Measurements from ENCODE around the gene DLGAP1. TPM values are rescaled to one million over a fixed set of nuclear protein-coding genes. Genes with fewer than 3 reads are reported as not detected.

The DLGAP1 gene
- total RNA-seq, 1 donor from 2014 or later, result 3.7 TPM

- Mint-ChIP-seq H3K27me3 (no peaks in the 10 kb centered on the region), H3K36me3 (no peaks in the 10 kb centered on the region), H3K4me3 (no peak overlapping the region), H3K27ac (no peak overlapping the region), H3K4me1 (ENCODE audit: unreplicated experiment) (no peaks in the 10 kb centered on the region), H3K9me3 (no peaks in the 10 kb centered on the region)
- no peak for TF ChIP-seq CTCF (conservative IDR thresholded peaks at IDR 0.05)
- no peak for DNase-seq (ENCODE audit: extremely low spot score, unreplicated experiment)
Observed at GRCh38 chr18:4276953-4277585, 178.0 kb downstream of the DLGAP1 start.

DNA sequence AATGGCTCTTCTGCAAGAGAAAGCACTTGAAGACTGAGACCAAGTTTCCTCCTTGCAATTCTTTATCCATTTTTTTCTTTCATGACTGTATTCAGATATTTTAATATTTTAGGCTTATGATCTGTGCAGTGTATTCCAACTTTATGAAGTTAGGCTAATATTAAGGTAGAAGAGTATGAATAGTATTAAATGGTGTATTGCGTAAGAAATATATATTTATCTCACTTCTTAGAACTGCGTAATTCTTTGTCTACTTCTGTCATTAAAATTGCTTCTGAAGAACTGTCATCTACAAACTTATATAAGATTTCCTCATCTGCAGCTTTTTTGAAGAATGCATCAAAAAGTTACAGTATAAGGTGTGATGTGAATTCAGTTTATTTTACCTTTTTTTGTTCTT is 183.2 kb downstream of the DLGAP1 start:
- H3K27me3 Mint-ChIP-seq, result no peaks in the 10 kb centered on the region
- H3K9me3 Mint-ChIP-seq, result no peaks in the 10 kb centered on the region
- no peak overlapping the region for H3K27ac Mint-ChIP-seq

DNA sequence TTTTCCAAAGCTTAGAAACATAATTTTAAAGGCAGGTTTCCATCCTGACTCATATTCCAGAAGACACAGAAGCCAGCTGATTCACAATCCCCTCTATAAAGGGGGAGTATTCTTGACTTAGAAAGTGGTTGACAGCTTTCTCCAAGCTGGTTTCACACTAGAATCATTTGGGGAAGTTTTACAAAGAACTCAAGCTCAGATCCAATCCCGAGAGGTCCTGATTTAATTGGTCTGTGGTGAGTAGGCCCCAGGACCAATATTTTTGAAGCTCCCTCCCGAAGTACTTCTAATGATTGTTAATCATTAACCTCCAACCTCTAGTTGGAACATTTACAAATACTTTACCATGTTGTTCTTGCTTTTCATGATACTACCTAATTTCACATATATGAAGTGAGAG is 184.1 kb downstream of the DLGAP1 start:
- DNase-seq (ENCODE audit: extremely low spot score, unreplicated experiment), result no peak
- H3K9me3 Mint-ChIP-seq, result no peaks in the 10 kb centered on the region
- no peaks in the 10 kb centered on the region for H3K4me1 Mint-ChIP-seq (ENCODE audit: unreplicated experiment)
- H3K27me3 Mint-ChIP-seq, result no peaks in the 10 kb centered on the region
- H3K27ac Mint-ChIP-seq, result no peak overlapping the region
- no peak overlapping the region for H3K4me3 Mint-ChIP-seq
- TF ChIP-seq CTCF (conservative IDR thresholded peaks at IDR 0.05), result no peak
- H3K36me3 Mint-ChIP-seq, result no peaks in the 10 kb centered on the region

More for the DNA sequence above, 183.2 kb downstream of the DLGAP1 start:
- Mint-ChIP-seq H3K4me1 (ENCODE audit: unreplicated experiment) (no peaks in the 10 kb centered on the region), H3K4me3 (no peak overlapping the region), H3K36me3 (no peaks in the 10 kb centered on the region)
- DNase-seq (ENCODE audit: extremely low spot score, unreplicated experiment), result no peak
- no peak for TF ChIP-seq CTCF (conservative IDR thresholded peaks at IDR 0.05)

DNA sequence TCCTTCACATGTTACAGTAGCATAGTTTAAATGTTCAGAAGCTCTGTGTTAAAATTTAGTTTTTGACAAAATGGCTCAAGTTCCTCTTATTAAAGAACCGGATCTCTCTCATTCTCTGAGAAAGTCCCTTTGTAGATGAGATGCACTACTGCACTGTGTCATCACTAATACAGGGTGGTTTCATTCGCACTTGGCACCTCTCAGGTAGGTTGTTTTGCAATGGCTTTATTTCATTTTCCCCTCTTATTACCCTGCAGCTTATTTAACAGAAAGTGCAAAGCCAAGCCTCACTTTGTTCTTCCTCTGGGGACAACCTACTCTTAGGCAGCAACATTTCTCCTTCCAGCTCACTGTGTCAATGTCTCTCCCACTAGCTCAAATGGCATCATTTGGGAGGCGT is 185.1 kb downstream of the DLGAP1 start:
- no peak for TF ChIP-seq CTCF (conservative IDR thresholded peaks at IDR 0.05)
- Mint-ChIP-seq H3K4me1 (ENCODE audit: unreplicated experiment) (no peaks in the 10 kb centered on the region), H3K9me3 (no peaks in the 10 kb centered on the region), H3K27ac (no peak overlapping the region), H3K36me3 (no peaks in the 10 kb centered on the region), H3K4me3 (no peak overlapping the region), H3K27me3 (no peaks in the 10 kb centered on the region)
- no peak for DNase-seq (ENCODE audit: extremely low spot score, unreplicated experiment)

GRCh38 chr18:4267641-4268040 is 187.5 kb downstream of the DLGAP1 start:
- no peaks in the 10 kb centered on the region for H3K36me3 Mint-ChIP-seq
- no peak overlapping the region for H3K27ac Mint-ChIP-seq
- no peaks in the 10 kb centered on the region for H3K4me1 Mint-ChIP-seq (ENCODE audit: unreplicated experiment)
- no peaks in the 10 kb centered on the region for H3K9me3 Mint-ChIP-seq
- DNase-seq (ENCODE audit: extremely low spot score, unreplicated experiment), result no peak
- TF ChIP-seq CTCF (conservative IDR thresholded peaks at IDR 0.05), result no peak
- H3K4me3 Mint-ChIP-seq, result no peak overlapping the region
- H3K27me3 Mint-ChIP-seq, result no peaks in the 10 kb centered on the region

Data from type B pancreatic cell (in vitro differentiated cells).